Ishikawa (cell line): ENCODE data around the gene TMA7.

Experiments
- CEBPB ChIP-seq: IDR thresholded peaks from 2 replicates; pipeline ENCODE4 v1.6.1; 2012
- CREB1 ChIP-seq: IDR thresholded peaks from 2 replicates; pipeline ENCODE4 v1.6.1; 2012; ENCODE audit warnings: low read depth
- EGR1 ChIP-seq: IDR thresholded peaks from 2 replicates; pipeline ENCODE4 v1.6.1; 2012
- EP300 ChIP-seq: IDR thresholded peaks from 2 replicates; pipeline ENCODE4 v1.6.1; 2012; ENCODE audit warnings: borderline replicate concordance
- FOXM1 ChIP-seq: IDR thresholded peaks from 2 replicates; pipeline ENCODE4 v1.6.1; 2012; ENCODE audit warnings: low read depth, borderline replicate concordance
- MAX ChIP-seq: IDR thresholded peaks from 2 replicates; pipeline ENCODE4 v1.6.1; 2012
- NFIC ChIP-seq: IDR thresholded peaks from 2 replicates; pipeline ENCODE4 v1.6.1; 2012
- RAD21 ChIP-seq: IDR thresholded peaks from 2 replicates; pipeline ENCODE4 v1.6.1; 2012; ENCODE audit warnings: low read depth
- REST ChIP-seq: IDR thresholded peaks from 2 replicates; pipeline ENCODE4 v1.6.1; 2012; ENCODE audit warnings: low read depth, mild to moderate bottlenecking
- TAF1 ChIP-seq: IDR thresholded peaks from 2 replicates; pipeline ENCODE4 v1.6.1; 2012; ENCODE audit warnings: low read depth, mild to moderate bottlenecking
- TCF12 ChIP-seq: IDR thresholded peaks from 2 replicates; pipeline ENCODE4 v1.6.1; 2012; ENCODE audit warnings: low read depth
- TEAD4 ChIP-seq: IDR thresholded peaks from 2 replicates; pipeline ENCODE4 v1.6.1; 2012
- USF1 ChIP-seq: IDR thresholded peaks from 2 replicates; pipeline ENCODE4 v1.6.1; 2012
- YY1 ChIP-seq: IDR thresholded peaks from 2 replicates; pipeline ENCODE4 v1.6.1; 2012; ENCODE audit warnings: low read depth
- ZBTB7A ChIP-seq: IDR thresholded peaks from 2 replicates; pipeline ENCODE4 v1.6.1; 2012; ENCODE audit warnings: low read depth

Gene TMA7

GRCh38 chr3:48492461-48493202 is 52.6 kb downstream of the TMA7 start:
- TF ChIP-seq CREB1 (no peak), CEBPB (no peak), TAF1 (no peak), NFIC (no peak), FOXM1 (no peak), ZBTB7A (no peak), EGR1 (no peak), TEAD4 (no peak), REST (no peak), EP300 (no peak), RAD21 (no peak), YY1 (no peak), USF1 (no peak), MAX (no peak), TCF12 (no peak)

DNA sequence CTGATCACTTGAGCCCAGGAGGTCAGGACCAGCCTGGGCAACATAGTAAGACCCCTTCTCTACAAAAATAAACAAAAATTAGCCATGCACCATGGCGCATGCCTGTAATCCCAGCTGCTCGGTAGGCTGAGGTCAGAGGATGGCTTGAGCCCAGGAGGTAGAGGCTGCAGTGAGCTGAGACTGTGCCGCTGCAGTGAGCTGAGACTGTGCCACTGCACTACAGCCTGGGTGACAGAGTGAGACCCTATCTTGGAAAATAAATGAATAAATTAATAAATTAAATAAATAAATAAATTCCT is 53.1 kb downstream of the TMA7 start:
- no peak for TF ChIP-seq ZBTB7A
- TF ChIP-seq NFIC = no peak
- TF ChIP-seq EP300 = no peak
- TF ChIP-seq YY1 = no peak
- no peak for TF ChIP-seq USF1
- TF ChIP-seq EGR1 = no peak
- TF ChIP-seq TEAD4 = no peak
- TF ChIP-seq RAD21 = no peak
- TF ChIP-seq TCF12 = no peak
- no peak for TF ChIP-seq REST
- TF ChIP-seq CEBPB = no peak
